A673 (cell line): Measurements from ENCODE around the gene TOLLIP.

Source experiments
- CTCF ChIP-seq: fragments of 300-800, 200-600 bp; sonication (generic); conservative IDR thresholded peaks from 2 replicates; pipeline ENCODE4 v1.5.1; 2017; ENCODE audit warnings: low read depth, mild to moderate bottlenecking, antibody characterized with exemption, low read length, moderate library complexity, mixed read lengths
- EZH2 ChIP-seq: fragments of 200-600 bp; sonication (generic); IDR thresholded peaks from 2 replicates; pipeline ENCODE4 v1.6.1; 2017; ENCODE audit warnings: borderline replicate concordance, low read depth, mild to moderate bottlenecking, mixed read lengths, antibody characterized with exemption, low read length; ENCODE audit not compliant: poor library complexity, severe bottlenecking

GRCh38 chr11:1333860-1334259 lies 24.4 kb upstream of the TOLLIP start:
- TF ChIP-seq CTCF = no peak
- no peak for TF ChIP-seq EZH2
